ENCODE measurements around the gene GSK3A.

GSK3A gene

DNA sequence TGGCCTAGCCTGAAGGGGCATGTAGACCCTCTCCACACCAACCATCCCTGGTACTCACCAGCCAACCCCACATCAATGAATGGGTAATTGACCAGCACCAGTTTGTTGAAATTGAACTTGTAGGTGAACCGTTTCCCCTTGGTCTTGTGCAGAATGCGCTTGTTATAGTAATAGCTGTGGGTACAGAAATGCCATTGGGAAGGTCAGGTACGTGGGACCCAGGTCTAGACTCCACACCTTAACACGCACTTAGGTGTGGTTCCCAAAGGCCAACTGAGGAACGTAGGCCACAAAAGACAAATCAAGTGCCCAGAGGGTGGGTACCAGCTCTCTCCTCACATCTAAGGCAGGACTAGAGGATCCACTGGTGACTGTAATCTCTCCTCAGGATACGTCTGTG, 7.4 kb upstream of the GSK3A start:
- no peak for DNase-seq (ENCODE audit: low spot score)

DNA sequence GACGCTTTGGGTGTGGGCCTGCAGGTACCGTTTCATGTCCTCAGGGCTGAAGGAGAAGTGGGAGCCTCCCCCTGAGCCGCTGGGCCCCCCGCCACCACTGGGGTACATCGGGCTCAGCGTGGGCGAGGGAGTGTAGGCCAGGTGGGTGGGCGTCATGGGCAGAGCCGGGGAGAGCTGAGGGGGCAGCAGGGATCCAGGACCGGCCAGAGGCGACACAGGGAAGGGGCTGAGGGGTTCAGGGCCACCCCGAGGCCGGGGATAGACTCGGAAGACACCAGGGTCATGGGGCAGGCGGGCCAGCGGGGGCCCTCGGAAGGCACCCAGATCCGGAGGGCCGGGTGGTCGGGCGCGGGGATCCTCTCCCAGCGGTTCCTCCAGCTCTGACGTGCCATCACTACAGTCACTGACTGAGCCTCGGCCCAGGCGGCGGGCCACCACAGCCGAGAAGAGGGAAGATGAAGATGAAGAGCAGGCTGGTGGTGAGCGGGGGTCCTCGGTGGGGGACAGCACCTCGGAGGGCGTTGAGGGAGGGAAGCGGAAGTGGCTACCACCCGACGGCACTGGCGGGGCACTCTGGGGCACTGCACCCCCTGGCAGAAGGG, 6.8 kb upstream of the GSK3A start:
- DNase-seq (ENCODE audit: low spot score) = no peak

DNA sequence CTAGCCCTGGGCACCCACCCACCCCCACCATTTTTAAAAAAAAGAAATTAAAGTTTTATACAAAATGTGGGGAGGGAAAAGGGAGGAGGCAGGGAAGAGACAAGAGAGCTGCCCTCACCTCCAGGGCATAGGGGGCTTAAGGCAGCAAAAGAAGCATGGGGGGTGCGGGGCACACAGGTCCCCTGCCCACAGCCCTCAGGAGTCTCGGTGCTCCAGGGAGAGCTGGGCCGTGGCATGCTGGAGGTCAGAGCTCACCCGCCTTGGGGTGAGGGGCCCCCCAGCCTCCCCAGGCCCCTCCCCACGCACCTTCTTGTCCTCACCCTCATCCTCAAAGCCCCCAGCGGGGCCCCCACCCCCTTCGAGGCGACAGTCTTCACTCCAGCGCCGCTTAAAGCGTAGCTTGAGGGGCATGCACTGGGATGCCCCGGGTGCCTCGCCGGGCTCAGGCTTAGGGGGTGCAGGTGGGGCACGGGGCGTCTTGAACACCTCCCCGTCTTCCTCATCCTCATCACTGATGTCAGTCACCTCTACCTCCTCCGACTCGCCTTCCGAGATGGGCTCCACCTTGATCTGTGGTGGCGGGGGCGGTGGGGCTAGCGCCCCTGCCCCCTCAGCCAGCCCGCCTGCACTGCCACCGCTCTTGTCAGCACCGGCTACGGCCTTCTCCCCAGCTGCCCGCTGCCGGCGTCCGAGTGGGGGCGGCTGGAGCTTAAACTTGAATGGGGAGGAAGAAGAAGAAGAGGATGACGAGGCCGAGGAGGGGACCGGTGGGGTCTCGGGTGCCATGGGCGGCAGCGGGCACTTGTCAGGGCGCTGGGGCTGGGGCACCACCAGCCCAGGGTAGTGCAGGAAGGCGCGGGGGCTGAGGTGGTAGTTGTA, 6.1 kb upstream of the GSK3A start:
- no peak for DNase-seq (ENCODE audit: low spot score)

DNA sequence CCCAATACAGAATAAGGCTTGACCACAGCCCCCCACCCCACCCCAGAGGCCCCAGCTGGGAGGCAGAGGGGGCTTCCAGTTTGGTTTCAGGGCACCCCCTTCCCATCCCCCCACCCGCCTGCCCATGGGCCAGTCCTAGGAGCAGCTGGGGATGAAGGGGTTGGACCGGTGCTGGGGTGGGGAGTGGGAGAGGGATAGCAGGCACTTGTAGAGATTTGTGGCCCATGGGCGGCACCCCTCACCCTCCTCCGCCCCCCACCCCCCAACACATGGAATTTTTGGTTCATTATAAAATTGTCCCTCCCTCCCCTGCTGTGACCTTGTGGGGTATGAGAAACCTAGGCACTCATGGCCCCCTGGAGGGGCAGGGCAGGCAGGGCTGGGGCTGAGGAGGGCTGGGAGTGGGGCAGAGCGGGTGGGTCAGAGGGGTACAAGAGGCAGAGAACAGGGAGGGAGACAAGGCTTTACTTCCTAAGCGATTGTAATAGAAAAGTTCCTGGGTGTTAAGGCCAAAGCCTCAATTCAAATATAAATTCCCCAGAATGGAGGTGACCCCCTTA, 5.3 kb upstream of the GSK3A start:
- no peak for DNase-seq (ENCODE audit: low spot score)

DNA sequence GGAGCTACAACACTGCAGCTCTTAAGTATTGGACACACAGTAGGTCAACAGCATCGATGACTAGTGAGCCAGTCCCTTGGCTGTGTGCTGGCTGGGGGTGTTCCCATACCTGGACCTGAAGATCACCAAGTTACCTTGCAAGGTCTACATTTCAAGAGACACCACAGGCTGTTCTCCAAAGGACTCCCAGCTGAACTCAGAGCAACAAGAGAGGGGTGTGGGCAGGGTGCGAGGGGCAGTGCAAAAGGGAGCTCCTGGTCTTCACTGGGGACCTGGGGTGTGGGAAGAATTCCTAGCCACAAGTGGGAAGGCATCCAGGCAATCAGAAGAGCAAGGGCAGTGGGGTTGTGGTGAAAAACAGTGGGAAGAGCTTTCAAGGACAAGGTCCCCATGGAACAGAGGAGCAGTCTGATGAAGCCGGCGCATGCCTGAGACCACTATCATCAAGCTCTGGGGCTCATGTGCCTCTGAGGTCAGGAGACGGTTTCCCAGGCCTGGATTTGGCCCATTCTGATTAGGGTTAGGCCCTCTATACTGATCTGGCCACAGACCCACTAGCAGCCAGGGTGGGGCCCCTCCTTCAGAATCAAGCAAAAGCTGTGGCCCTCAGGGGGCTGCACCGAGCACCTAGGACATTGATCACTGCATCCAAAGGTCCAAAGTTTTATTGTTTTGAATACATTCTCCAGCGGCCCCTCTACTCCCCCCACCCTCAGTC, 4.7 kb upstream of the GSK3A start:
- no peak for DNase-seq (ENCODE audit: low spot score)

DNA sequence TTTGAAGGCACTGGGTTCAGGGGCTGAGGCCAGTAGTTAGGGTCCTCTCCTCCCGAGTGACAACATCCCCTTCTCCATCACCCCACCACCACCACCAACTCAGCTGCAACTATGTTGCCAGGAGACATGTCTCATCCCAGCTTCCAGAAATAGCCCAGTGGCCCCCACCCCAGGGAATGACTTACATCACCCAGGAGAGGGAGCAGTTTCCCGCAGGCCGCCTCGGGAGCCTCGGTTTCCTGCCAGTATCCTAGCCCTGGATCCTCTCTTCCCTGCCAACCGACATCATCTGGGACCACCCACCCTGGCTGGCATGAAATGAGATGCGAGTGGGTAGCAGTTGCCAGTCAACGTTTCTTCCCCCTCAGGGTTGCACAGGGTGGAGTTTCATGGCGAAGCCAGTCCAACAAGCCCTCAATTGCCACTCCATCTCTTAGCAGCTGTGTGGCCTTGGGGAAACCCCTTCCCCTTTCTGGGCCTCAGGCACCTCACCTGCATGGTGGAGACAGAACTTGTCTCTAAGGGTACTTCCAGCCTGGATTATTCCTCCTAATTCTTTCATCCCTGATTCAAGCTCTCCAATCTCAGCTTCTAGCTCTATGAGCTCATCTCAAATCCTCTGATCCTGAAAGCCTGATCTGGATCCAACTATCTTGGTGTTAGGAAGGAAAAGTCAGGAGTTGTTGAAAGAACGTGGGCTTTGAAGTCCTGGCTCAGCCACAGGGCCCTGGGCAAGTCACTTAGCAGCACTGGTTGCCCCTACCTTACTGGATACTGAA, 3.9 kb upstream of the GSK3A start:
- peak; percentile 56 for DNase-seq (ENCODE audit: low spot score)

DNA sequence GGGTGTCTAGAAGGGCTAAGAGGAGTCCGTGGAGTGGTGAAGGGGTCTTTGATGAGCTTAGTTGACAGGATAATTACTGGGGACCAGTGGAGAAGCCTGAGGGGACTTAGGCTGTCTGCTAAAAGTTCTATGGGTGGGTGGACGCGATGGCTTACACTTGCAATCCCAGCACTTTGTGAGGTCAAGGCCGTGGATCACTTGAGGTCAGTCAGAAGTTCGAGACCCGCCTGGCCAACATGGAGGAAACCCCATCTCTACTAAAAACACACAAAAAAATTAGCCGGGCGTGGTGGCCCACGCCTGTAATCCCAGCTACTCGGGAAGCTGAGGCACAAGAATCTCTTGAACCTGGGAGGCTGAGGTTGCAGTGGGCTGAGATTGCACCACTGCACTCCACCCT, 2.8 kb upstream of the GSK3A start:
- no peak for DNase-seq (ENCODE audit: low spot score)

DNA sequence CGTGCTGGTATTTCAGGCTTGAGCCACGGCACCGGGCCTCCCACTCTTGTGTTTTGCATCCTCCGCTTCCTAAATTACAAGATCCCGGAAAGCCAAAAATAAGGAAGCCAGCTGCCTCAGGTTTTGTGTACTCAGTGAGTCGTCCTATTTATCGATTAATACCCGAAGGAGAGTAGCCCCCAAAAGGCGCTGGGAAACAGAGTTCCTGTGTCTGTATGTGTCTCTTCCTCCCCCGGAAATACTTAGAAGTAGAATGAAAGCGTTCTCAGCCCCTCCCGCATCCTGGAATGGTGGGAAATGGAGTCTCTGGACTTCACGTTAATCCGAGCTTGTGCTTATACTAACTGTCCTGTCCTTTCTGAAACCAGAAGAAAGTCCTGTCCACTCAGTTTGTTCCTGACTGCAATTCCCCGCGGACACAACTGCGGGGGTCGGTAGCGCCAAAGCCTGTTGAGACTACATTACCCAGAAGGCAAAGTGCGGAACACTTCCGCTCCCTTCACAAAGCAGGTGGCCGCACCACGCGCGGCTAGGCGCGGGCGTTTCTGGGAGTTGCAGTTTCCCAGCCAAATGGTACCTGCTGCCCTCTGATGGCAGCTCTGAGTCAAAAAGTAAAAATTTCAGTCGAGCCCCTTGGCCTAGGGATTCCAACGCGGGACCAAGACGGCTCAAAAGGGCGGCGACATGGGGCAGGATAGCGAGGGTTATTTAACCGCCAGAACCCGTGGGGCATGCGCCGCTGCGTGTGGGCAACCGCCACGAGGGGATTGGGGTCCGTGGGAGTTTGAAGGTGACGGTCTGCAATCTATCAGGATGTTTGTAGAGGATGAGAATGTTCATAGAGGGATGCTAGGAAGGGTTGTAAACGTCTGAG, 2.2 kb upstream of the GSK3A start:
- peak; percentile 94 for DNase-seq (ENCODE audit: low spot score)

DNA sequence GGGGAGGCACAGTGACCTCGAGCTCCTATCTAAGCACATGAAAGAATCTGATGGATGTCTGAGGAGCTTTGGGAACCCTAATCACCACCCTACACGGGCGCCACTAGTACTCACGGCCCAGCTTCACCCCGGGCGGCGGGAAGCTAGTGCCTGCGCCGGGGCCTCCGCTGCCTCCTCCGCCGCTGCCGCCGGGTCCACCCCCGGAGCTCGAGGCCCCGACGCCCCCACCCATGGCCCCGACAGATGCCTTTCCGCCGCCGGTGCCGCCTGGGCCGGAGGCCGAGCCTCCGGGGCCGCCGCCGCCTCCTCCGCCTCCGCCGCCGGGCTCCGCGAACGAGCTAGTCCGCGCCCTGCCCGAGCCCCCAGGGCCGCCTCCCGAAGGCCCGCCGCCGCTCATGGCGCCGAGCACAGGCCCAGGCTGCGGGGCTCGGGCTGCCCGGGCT, 312 bp downstream of the GSK3A start:
- no peak for DNase-seq (ENCODE audit: low spot score)

DNA sequence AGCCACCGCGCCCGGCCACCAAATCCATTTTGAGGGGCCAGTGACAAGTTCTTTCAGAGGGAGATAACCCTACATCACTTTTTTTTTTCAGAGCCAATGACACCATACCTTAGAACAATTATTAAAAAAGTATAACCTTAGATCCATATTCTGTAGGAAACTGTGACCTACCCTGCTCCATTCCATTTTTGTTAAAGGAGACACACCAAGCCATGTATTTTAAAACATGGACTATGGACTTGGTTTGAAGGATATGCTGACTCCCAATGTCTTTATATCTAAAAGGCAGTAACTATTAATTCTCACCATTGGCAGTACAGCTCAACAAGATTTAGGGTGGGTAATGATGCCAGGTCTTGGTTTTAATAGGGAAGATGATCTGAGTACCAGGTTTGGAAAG, 1.1 kb downstream of the GSK3A start:
- no peak for DNase-seq (ENCODE audit: low spot score)

DNA sequence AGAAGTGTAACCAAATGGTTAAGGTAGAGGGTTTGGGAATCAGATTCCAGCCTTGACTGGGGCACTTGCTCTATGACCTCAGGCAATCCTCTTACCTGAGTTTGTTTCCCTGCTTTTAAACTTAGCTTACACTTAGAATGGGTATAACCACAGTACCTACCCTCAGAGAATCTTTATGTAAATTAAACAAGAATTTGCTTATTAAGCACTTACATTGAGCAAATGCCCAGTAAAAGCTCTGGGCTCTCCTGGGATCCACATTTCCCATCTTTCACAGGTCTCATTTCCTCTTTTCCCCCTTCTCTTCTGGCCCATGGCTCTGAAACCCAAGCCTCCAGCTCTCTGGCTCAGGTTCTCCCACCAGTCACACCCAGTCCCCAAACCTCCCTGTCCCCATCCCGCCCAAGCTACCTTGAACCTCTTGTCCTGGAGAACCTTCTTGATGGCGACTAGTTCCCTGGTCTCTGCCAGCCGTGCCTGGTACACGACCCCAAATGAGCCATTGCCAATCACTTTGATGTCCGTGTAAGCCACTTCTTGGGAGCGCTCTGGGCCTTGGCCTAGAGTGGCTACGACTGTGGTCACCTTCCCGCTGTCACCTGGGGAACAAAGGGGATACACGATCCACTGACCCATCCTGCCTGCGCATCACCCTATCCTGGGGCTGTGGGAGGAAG, 2.7 kb downstream of the GSK3A start:
- no peak for DNase-seq (ENCODE audit: low spot score)

DNA sequence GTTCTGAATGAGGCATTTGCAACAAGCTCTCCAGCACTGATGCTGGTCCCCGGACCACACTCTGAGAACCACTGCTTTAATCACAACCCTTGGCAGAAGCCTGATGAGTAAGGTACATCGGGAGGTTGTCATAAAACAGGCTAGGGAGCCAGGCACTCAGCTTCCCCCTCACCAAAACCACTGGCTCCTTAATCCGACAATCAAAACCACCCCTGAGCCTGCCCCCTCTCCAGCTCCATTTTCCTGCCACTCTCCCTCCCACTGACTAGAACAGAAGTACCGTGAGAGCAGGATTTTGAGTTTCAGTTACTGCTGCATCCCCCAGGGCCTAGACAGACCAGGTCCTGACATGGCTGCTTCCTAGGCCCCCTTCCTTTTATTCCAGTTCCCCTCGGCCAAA, 7.2 kb downstream of the GSK3A start:
- no peak for DNase-seq (ENCODE audit: low spot score)

DNA sequence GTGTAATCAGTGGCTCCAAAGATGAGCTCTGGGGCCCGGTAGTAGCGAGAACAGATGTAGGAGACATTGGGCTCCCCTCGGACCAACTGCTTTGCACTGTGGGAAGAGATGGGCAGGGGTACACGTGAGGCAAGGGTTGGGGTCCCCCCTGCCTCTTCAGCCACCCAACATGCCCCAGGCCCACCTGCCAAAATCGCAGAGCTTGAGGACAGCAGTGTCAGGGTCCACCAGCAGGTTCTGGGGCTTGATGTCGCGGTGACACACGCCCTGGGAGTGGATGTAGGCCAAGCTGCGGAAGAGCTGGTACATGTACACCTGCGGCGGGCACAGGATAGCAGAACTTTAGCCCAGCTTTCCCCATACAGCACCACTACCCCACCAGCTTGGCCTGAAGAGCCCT, 8.0 kb downstream of the GSK3A start:
- DNase-seq (ENCODE audit: low spot score) = no peak

DNA sequence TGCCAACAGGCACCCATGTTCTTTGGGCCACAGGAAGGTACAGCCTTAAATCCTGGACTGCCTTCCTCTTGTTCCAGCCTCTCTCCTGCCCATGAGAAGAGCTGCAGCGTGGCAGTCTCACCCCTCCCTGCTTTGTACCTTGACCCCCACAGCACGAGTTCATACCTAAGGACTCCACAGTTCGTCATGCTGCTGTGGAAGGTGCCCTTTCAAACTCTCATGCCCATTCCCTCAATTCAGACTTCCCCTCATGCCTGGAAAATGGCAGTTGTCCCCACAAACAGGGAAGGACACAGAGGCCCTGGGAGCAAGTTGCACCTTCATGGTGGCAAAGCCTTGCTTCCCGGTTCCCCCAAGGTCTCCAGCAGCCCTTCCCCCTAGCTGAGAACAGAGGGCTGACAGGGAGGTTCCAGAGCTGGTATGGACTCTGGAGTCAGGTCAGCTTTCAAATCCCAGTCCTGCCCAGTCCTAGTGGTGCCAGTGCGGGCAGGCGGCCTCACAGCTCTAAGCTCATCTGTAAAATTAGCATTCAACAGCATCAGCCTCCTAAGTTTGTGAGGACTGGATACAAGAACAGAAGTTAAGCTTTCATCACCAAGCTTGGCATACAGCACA, 8.6 kb downstream of the GSK3A start:
- DNase-seq (ENCODE audit: low spot score) = no peak

DNA sequence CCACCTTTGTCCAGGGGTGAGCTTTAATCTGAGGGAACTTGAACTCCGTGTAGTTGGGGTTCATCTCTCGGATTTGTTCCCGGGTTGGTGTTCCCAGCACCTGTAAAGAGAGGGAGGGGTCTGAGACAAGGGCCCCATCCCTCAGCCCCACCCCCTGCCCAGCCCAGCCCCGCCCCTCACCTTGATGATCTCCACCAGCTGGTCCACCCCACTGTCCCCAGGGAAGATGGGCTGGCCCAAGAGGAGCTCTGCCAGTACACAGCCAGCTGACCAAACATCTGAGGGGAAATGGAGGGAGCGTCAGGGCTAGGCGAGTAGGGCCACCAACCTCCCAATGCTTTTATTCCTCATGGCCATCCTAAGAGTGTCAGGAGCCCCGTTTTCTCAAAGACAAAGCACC, 9.3 kb downstream of the GSK3A start:
- DNase-seq (ENCODE audit: low spot score) = no peak

DNA sequence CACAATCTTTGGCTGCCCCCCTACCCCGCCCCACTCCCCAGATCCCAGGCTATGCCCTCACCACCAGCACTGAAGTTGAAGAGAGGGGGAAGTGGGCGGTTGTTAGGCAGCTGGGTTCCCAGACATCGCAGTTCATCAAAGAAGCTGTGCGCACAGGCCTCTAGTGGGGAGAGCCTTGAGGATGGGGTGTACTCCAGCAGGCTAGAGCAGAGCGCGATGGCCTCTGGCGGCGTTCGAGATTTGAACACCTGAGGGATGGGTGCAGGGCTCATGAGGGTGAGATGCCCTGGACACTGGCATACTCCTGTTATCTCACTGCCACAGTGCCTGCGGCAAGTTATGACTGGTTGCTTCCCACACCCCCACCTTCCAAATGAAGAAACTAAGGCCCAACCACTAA, 10.0 kb downstream of the GSK3A start:
- DNase-seq (ENCODE audit: low spot score) = no peak

DNA sequence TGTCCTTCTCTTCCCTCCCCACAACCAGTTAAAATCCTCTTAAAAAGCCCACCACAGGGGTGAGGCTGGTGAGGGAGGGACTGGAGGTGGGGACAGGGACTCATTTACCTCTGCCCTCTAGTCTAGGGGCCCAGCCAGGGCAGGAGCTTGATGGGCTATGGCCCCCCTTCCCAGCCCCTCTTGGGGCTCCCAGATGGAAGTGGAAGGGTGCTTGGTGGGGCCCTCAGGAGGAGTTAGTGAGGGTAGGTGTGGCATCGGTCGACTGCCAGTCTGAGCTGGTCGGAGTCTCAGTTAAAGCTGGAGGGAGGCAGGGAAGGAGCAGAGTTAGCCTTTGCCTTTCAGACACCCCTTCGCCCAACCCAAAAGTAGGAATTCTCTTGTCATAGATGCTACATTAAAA, 11.8 kb downstream of the GSK3A start:
- DNase-seq (ENCODE audit: low spot score) = no peak

DNA sequence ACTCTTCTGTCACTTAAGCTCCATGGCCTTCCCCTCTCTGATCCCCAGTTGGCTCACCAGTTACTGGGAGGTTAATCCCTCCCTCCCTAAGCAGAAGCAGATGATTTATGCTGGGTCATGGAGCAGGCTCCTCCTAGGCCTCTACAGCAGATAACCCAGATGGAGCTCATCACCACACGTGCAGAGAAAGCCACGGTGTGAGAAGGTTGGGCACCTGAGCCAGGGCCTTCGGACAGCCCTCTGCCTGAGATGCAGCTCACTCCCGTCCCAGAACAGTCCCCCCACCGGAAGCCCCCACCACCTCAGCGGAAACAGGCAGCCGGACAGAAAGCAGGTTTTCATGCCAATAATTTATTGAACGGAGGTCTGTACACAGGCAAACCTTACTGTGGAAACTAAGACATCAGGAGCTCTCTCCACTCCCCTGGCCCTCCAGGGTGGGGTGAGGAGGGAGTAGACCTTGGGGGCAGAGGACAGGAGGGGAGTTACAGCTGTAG, 12.5 kb downstream of the GSK3A start:
- no peak for DNase-seq (ENCODE audit: low spot score)

DNA sequence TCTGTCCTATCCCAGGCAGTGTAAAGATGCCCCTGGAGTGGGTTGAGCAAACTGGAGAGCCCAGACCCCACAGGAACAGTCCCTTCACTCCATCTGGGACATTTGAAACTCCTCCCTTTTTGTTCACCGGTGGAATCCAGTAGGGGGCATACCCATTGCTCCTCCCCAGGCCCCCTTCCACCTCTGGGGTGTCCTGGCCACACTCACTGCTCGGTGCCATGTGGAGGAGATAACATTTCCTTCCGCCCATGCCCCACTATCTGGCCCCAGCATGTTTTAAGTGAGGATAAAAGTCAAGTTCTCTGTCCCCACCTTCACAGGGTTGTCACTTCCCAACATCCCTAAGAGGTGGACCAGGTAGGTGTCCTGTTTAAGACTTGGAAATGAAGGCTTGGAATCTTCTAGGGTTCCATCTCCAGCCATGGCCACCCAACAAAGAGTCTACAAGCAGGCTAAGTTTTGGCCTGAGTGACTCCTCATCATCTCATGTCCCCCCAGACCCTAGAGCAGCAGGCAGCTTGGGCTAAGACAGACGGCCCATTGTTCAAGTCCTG, 13.0 kb downstream of the GSK3A start:
- no peak for DNase-seq (ENCODE audit: low spot score)

Measured in SK-N-DZ (cell line).